DND-41 (cell line): ENCODE results near the gene MAP7.

Source experiments
- ATAC-seq: fragments of 200-7000 bp; cut with Tn5 transposase; 3 replicates; pipeline ENCODE4 v1.9.1; 2021; ENCODE audit warnings: low read depth; ENCODE audit not compliant: insufficient read depth
- DNase-seq: peaks from one replicate; pipeline ENCODE4 v3.0.0-alpha.2; 2020
- H2AFZ ChIP-seq: 2 replicates; pipeline ENCODE4 v1.6.0; 2012; ENCODE audit warnings: low read depth, low read length
- H3K27ac ChIP-seq: 2 replicates; pipeline ENCODE4 v1.5.1; 2012; ENCODE audit warnings: low read length, inconsistent platforms
- H3K27me3 ChIP-seq: fragments of 200-600 bp; sonication (generic); 2 replicates; pipeline ENCODE4 v1.6.0; 2012; ENCODE audit warnings: low read length, mild to moderate bottlenecking, inconsistent platforms; ENCODE audit not compliant: insufficient read depth, poor library complexity
- H3K36me3 ChIP-seq: 2 replicates; pipeline ENCODE4 v1.5.1; 2012; ENCODE audit warnings: low read length, inconsistent platforms; ENCODE audit not compliant: insufficient read depth
- H3K4me1 ChIP-seq: 2 replicates; pipeline ENCODE4 v1.5.1; 2012; ENCODE audit warnings: mild to moderate bottlenecking, low read length; ENCODE audit not compliant: insufficient read depth
- H3K4me2 ChIP-seq: 2 replicates; pipeline ENCODE4 v1.6.0; 2012; ENCODE audit warnings: mild to moderate bottlenecking, moderate library complexity, low read length, inconsistent platforms; ENCODE audit not compliant: insufficient read depth
- H3K4me3 ChIP-seq, 2 experiments: fragments of 200-600 bp in 1 of 2; shearing (Covaris generic) in 1 of 2; 2 replicates each; pipeline ENCODE4 v1.5.1; 2012 to 2016; ENCODE audit warnings: inconsistent platforms in 2 of 2, low read length in 2 of 2, mild to moderate bottlenecking in 2 of 2, low read depth in 1 of 2, moderate library complexity in 1 of 2
- H3K79me2 ChIP-seq: 2 replicates; pipeline ENCODE4 v1.6.0; 2012; ENCODE audit warnings: low read length, inconsistent platforms; ENCODE audit not compliant: insufficient read depth
- H3K9ac ChIP-seq: 2 replicates; pipeline ENCODE4 v1.6.0; 2012; ENCODE audit warnings: low read depth, mild to moderate bottlenecking, inconsistent platforms, low read length, moderate library complexity
- H3K9me3 ChIP-seq: 2 replicates; pipeline ENCODE4 v1.5.1; 2012; ENCODE audit warnings: low read length, moderate library complexity, mild to moderate bottlenecking, inconsistent platforms; ENCODE audit not compliant: insufficient read depth, severe bottlenecking
- H4K20me1 ChIP-seq: 2 replicates; pipeline ENCODE4 v1.6.0; 2012; ENCODE audit warnings: low read length; ENCODE audit not compliant: insufficient read depth
- CTCF ChIP-seq: IDR thresholded peaks from 2 replicates; pipeline ENCODE4 v1.5.1; 2012; ENCODE audit warnings: borderline replicate concordance, low read length, moderate library complexity, mild to moderate bottlenecking; ENCODE audit not compliant: poor library complexity, severe bottlenecking; ENCODE audit errors: extremely low read depth
- EZH2 ChIP-seq: IDR thresholded peaks from 3 replicates; pipeline ENCODE4 v1.6.1; 2012; ENCODE audit warnings: borderline replicate concordance, low read depth, mild to moderate bottlenecking, moderate library complexity, low read length, inconsistent platforms; ENCODE audit not compliant: severe bottlenecking

The MAP7 gene

DNA sequence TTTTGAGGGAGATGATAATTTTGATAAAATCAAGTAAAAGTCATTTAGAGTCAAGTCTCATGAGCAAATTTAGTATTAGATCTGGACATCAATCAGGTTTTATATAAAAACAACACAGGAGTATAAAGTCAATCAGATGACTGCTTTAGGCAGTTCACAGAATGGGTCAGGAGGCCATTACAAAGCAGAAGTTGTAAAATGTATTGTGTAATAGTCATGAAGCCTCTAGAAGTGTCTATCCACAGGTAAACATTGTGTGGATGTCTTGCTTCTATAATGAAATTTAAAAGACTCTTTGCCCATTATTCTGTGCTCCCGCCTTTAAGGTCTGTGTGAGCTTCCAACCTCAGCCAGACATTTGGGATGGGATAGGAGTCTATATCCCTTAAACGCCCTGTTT lies 28.8 kb downstream of the MAP7 start:
- H3K27ac ChIP-seq = no peak overlapping the region
- peaks cover 2% of the 10 kb centered on the region; the same call in 1 of the 2 replicates for H4K20me1 ChIP-seq
- no peak for ATAC-seq
- no peak overlapping the region for H3K9ac ChIP-seq
- H3K4me3 ChIP-seq = no peak overlapping the region
- no peaks in the 10 kb centered on the region for H3K79me2 ChIP-seq
- no peaks in the 10 kb centered on the region for H3K9me3 ChIP-seq
- H3K4me1 ChIP-seq = no peaks in the 10 kb centered on the region; the same call in 1 of the 2 replicates
- H2AFZ ChIP-seq = no peak overlapping the region
- TF ChIP-seq CTCF (no peak), EZH2 (no peak)
- H3K36me3 ChIP-seq = no peaks in the 10 kb centered on the region
- DNase-seq = no peak
- H3K4me2 ChIP-seq = no peak overlapping the region
- H3K27me3 ChIP-seq = peaks cover 24% of the 10 kb centered on the region

GRCh38 chr6:136520517-136520916 lies 29.7 kb downstream of the MAP7 start:
- Histone ChIP-seq H3K4me2 (no peak overlapping the region), H2AFZ (no peak overlapping the region), H3K9me3 (no peaks in the 10 kb centered on the region), H3K4me3 (no peak overlapping the region), H3K36me3 (no peaks in the 10 kb centered on the region), H4K20me1 (peaks cover 2% of the 10 kb centered on the region; the same call in 1 of the 2 replicates), H3K9ac (no peak overlapping the region), H3K79me2 (no peaks in the 10 kb centered on the region), H3K27ac (no peak overlapping the region), H3K27me3 (peaks cover 14% of the 10 kb centered on the region), H3K4me1 (no peaks in the 10 kb centered on the region)
- DNase-seq (no peak), ATAC-seq (no peak)
- TF ChIP-seq EZH2 = no peak
- no peak for TF ChIP-seq CTCF

DNA sequence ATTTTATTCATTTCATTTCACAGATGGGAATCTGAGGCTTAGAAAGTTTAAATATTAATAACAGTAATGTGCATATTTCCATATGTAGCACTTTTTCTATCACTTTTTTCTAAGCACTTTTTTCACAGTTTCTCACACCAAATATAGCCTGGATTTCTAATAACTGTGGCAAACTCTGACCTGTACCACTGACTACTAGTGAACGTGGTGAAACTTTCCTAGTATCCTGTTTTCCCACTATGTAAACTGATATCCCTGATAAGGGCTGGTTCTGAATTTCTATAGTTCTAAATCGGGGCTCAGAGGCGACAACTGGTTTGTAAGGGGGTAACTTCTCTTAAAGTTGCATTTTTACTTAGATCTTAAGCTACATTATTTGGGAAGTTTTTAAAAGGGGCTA lies 32.6 kb downstream of the MAP7 start:
- Histone ChIP-seq H2AFZ (no peak overlapping the region), H3K27me3 (peaks cover 12% of the 10 kb centered on the region), H3K4me2 (no peak overlapping the region), H3K4me1 (no peaks in the 10 kb centered on the region), H3K79me2 (no peaks in the 10 kb centered on the region), H3K27ac (no peak overlapping the region), H3K9ac (no peak overlapping the region), H3K36me3 (no peaks in the 10 kb centered on the region), H3K4me3 (no peak overlapping the region), H3K9me3 (no peaks in the 10 kb centered on the region), H4K20me1 (peaks cover 2% of the 10 kb centered on the region; the same call in 1 of the 2 replicates)
- no peak for ATAC-seq
- DNase-seq = no peak
- TF ChIP-seq CTCF = no peak

GRCh38 chr6:136517002-136517401 lies 33.2 kb downstream of the MAP7 start:
- H3K9ac ChIP-seq = no peak overlapping the region
- H3K9me3 ChIP-seq = no peaks in the 10 kb centered on the region
- ATAC-seq (no peak), DNase-seq (no peak)
- H3K4me1 ChIP-seq = no peaks in the 10 kb centered on the region
- H3K79me2 ChIP-seq = no peaks in the 10 kb centered on the region
- TF ChIP-seq EZH2 = no peak
- TF ChIP-seq CTCF = no peak
- no peak overlapping the region for H2AFZ ChIP-seq
- H3K27me3 ChIP-seq = peaks cover 12% of the 10 kb centered on the region
- H3K27ac ChIP-seq = no peak overlapping the region
- H3K36me3 ChIP-seq = no peaks in the 10 kb centered on the region
- H3K4me2 ChIP-seq = no peak overlapping the region
- H4K20me1 ChIP-seq = peaks cover 2% of the 10 kb centered on the region; the same call in 1 of the 2 replicates
- no peak overlapping the region for H3K4me3 ChIP-seq
